K562 (cell line): ENCODE data around the gene ZNF292. TPM values are rescaled to one million over a fixed set of nuclear protein-coding genes. Genes with fewer than 3 reads are reported as not detected.

ENCODE experiments used
- IFI16 ChIP-seq: fragments of 250-450 bp; sonication (Bioruptor Pico); IDR thresholded peaks from 2 replicates; pipeline ENCODE4 v2.1.2; 2022; ENCODE audit warnings: mild to moderate bottlenecking, inconsistent platforms
- IRF2 ChIP-seq: sonication (generic); formaldehyde crosslinking; IDR thresholded peaks from 2 replicates; pipeline ENCODE4 v1.8.1; 2022; ENCODE audit warnings: mild to moderate bottlenecking, missing genetic modification reagents
- MECOM ChIP-seq: fragments of 250-450 bp; sonication (Bioruptor Pico); IDR thresholded peaks from 2 replicates; pipeline ENCODE4 v1.8.0; 2022; ENCODE audit warnings: inconsistent platforms
- RNF2 ChIP-seq: sonication (generic); IDR thresholded peaks from 2 replicates; pipeline ENCODE4 v1.6.1; 2016
- SMARCB1 ChIP-seq: IDR thresholded peaks from 2 replicates; pipeline ENCODE4 v1.6.1; 2011; ENCODE audit warnings: improper control_type of control experiment, low read depth; ENCODE audit not compliant: insufficient read length
- ZNF253 ChIP-seq: fragments of 250-450 bp; sonication (Bioruptor Pico); conservative IDR thresholded peaks from 2 replicates; pipeline ENCODE4 v1.6.1; 2021; ENCODE audit warnings: mild to moderate bottlenecking
- polyA plus RNA-seq, 8 experiments: library from polyadenylated mRNA; depleted of rRNA in 4 of 8; stranded (reverse) in 5 of 8; unstranded in 3 of 8; fragments of >200 nt; fragmentation: Nextera tagmentation in 2 of 8; fragmentation: Illumina TruSeq in 1 of 8; extraction: Ambion mirVana in 2 of 8; extraction: Trizol in 1 of 8; gene quantifications; 2 replicates each; pipeline versions ENCODE4 v1.2.1 to v1.2.3, GENCODE V29; 2011 to 2014; ENCODE audit warnings: inconsistent platforms in 1 of 8, missing spikeins in 1 of 8
- total RNA-seq, 7 experiments: library from RNA; depleted of rRNA in 6 of 7; stranded (reverse); fragments of >200 nt in 6 of 7; fragmentation: Illumina TruSeq in 2 of 7; extraction: Trizol in 2 of 7; gene quantifications; 2 replicates each; pipeline versions ENCODE4 v1.2.1 to v1.2.3, GENCODE V29; 2011 to 2021; ENCODE audit warnings: low replicate concordance in 1 of 7
- TF ChIP-seq, protein P1 (sequence below): fragments of 250-450 bp; sonication (Bioruptor Pico); IDR thresholded peaks from 2 replicates; pipeline ENCODE4 v1.5.0; 2021
- TF ChIP-seq, protein P2 (sequence below), 2 experiments: fragments of 150-350 bp in 1 of 2; IDR thresholded peaks; 2 replicates each; pipeline ENCODE4 v1.6.1; 2012 to 2016; ENCODE audit warnings: low read depth in 2 of 2, low read length in 2 of 2, mild to moderate bottlenecking in 1 of 2, moderate library complexity in 1 of 2
- TF ChIP-seq, protein P3 (sequence below): sonication (generic); formaldehyde crosslinking; IDR thresholded peaks from 2 replicates; pipeline ENCODE4 v1.8.1; 2022; ENCODE audit warnings: missing genetic modification reagents

Gene ZNF292
- total and polyA plus RNA-seq, 9 of the 15 experiments (the other 6 are each of a cell fraction or from before 2014, with no cell fraction given), result 4.4 to 17.1 (median 12.8) TPM

DNA sequence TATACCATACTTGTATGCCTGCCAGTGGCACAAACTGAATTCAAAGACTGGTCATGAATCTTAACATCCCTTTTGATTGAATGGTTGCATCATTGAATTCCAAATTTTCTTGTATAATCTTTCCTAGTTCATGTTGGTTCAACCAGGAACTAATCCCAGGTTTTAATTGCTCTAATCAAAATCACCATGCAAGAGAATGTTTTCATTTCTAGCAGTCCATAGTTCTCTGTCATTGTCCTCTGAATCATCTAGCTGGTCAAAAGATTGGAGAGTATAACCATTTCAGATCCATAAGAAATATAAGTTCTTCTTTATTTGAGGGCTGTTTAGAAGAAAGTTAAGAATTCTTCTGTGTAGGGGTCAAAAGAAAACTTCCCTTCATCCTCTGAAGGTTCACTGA is 57.2 kb downstream of the ZNF292 start (continued):
- TF ChIP-seq, protein P1, sequence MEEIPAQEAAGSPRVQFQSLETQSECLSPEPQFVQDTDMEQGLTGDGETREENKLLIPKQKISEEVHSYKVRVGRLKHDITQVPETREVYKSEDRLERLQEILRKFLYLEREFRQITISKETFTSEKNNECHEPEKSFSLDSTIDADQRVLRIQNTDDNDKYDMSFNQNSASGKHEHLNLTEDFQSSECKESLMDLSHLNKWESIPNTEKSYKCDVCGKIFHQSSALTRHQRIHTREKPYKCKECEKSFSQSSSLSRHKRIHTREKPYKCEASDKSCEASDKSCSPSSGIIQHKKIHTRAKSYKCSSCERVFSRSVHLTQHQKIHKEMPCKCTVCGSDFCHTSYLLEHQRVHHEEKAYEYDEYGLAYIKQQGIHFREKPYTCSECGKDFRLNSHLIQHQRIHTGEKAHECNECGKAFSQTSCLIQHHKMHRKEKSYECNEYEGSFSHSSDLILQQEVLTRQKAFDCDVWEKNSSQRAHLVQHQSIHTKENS (CRISPR knock-in tag), result no peak
- TF ChIP-seq RNF2 (no peak), IFI16 (CRISPR knock-in tag) (no peak), SMARCB1 (no peak), IRF2 (CRISPR knock-in tag) (no peak), MECOM (CRISPR knock-in tag) (no peak), ZNF253 (CRISPR knock-in tag) (no peak)
- TF ChIP-seq, protein P2, sequence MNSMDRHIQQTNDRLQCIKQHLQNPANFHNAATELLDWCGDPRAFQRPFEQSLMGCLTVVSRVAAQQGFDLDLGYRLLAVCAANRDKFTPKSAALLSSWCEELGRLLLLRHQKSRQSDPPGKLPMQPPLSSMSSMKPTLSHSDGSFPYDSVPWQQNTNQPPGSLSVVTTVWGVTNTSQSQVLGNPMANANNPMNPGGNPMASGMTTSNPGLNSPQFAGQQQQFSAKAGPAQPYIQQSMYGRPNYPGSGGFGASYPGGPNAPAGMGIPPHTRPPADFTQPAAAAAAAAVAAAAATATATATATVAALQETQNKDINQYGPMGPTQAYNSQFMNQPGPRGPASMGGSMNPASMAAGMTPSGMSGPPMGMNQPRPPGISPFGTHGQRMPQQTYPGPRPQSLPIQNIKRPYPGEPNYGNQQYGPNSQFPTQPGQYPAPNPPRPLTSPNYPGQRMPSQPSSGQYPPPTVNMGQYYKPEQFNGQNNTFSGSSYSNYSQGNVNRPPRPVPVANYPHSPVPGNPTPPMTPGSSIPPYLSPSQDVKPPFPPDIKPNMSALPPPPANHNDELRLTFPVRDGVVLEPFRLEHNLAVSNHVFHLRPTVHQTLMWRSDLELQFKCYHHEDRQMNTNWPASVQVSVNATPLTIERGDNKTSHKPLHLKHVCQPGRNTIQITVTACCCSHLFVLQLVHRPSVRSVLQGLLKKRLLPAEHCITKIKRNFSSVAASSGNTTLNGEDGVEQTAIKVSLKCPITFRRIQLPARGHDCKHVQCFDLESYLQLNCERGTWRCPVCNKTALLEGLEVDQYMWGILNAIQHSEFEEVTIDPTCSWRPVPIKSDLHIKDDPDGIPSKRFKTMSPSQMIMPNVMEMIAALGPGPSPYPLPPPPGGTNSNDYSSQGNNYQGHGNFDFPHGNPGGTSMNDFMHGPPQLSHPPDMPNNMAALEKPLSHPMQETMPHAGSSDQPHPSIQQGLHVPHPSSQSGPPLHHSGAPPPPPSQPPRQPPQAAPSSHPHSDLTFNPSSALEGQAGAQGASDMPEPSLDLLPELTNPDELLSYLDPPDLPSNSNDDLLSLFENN (IDR thresholded peaks at IDR 0.05; ENCODE audit: low read depth in 2 of 2, low read length in 2 of 2), result no peak
- TF ChIP-seq, protein P3, sequence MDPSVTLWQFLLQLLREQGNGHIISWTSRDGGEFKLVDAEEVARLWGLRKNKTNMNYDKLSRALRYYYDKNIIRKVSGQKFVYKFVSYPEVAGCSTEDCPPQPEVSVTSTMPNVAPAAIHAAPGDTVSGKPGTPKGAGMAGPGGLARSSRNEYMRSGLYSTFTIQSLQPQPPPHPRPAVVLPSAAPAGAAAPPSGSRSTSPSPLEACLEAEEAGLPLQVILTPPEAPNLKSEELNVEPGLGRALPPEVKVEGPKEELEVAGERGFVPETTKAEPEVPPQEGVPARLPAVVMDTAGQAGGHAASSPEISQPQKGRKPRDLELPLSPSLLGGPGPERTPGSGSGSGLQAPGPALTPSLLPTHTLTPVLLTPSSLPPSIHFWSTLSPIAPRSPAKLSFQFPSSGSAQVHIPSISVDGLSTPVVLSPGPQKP (CRISPR knock-in tag), result no peak
